NCI-H446 treated with DMSO at 0.1 percent for 48 hours (cell line): ENCODE results near the gene NYNRIN.

Experiments used
- DNase-seq: peaks from one replicate; lab custom pipeline; 2025; lab: John Stamatoyannopoulos, UW

NYNRIN gene

GRCh38 chr14:24456980-24457379, 58.2 kb downstream of the NYNRIN start:
- DNase-seq: no peak

DNA sequence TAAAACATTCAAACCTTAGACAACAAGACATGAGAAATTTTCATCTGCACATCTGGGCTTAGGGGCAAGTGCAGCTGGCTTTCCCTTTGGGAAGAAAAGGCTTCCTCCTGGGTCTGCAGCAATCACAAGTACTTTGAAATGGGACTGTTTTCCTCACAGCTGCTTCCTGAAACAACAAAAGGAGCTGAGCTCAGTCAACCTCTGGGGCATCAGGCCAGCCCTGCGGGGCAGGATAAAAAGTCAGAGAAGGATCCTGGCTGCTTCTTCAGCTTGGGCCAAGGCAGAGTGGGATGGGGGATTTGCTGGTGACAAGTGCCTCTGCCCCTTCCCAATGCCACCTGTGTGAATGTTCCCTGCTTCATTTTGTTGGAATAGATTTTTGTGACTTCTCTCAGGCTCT, 59.9 kb downstream of the NYNRIN start:
- no peak for DNase-seq

DNA sequence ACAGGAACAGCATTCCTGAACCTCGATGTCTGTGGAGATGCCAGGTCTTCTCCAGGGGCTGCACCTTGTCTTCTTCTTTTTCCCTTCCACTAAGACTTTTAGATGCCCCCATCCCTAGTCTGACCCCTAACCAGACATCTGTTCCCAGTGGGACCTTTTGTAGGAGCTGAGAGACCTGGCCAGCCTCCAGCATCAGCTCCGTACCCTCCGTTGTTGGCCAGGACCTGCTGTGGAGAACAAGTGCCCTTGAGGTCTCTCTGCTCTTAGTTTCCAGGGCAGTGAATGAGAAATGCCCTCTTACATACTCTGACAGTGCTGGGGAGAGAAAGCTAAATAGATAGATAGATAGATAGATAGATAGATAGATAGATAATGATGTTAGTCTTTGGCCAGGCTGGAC, 60.5 kb downstream of the NYNRIN start:
- DNase-seq: no peak

DNA sequence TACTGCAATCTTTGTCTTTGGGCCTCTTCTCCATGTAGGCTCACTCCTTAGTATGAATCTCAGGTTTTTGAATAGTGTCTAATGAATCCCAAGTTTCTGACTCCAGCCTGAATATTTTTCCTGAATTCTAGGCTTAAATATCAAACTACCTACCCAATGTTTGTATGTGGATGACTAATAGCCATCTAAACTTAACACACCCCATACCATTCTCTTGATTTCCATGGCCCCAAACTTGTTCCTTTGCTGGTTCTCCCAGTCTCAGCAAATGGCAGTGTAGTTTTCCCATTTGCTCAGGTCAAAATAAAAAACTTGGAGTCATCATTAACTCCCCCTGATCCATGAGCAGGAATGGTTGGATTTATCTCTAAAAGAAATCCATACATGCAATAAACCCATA, 62.5 kb downstream of the NYNRIN start:
- DNase-seq: no peak

GRCh38 chr14:24463017-24463883, 64.4 kb downstream of the NYNRIN start:
- no peak for DNase-seq

DNA sequence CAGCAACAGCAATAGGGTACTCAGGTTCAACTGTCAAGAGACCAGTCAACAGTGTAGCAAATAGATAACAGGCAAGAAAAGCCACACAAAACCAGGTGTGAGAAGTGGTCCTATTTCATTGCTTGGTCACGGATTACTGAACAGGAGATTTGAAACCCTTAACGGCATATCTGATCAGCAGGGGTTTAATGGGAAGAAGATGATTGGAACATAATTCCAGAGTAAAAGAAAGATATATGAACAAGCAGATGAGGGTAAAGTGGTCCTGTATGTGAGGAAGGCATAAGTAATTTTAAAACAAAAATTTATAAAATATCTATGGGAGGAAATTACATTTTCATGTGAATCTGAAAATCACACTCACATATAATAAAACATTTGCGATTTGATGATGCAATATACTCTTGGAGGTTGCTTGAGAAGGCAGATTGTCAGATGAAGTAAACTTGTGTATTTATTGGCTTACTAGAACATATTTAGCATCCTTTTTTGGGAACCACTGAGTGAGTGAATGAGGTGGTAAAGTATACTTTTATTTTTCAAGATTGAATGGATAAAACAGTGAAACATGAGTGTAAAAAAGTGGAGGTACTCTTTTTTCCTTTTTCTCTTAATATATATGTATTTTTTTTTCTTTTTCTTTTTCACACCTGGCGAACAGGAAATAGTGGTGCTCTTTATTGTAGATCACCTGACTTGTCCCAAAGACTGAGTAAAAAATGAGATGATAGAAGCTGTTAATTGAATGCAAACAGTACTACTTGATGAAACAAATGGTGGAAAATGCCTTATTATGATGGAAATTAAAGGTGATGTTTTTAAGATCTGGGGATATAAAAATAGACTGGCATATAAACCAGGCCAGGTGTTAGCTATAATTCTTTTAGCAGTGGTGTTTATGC, 65.3 kb downstream of the NYNRIN start:
- DNase-seq: no peak

DNA sequence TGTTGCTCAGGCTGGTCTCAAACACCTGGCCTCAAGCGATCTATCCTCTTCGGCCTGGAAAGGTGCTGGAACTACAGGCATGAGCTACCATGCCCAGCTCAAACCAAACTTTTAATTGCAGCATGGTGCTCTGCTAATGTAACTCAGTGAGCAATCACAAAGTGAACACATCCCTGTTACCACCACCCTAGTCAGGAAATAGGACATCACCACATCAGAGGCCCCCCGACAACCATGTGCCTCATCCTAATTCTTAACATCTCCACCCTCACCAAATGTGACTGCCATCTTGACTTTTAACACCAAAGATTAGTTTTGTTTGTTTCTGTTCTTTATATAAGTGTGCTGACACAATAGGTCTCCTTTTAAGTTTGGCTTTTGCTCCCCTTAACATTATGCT, 66.6 kb downstream of the NYNRIN start:
- no peak for DNase-seq

DNA sequence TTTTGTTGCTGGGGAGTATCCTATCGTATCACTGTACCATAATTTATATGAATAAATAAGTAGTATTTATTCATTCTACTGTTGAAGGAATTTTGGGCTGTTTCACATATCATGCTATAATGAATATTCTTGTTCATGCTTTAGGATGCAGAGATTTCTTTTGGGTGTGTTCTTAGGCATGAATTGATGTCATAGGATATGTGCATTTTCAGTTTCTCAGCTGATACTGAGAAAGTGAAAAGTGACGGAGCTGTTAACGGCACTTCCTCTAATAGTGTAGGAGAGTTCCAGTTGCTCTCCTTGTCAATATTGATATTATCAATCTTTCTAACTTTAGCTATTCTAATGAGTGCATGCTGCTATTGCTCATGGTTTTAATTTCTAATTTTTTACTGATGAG, 67.0 kb downstream of the NYNRIN start:
- no peak for DNase-seq
